Mesodermal cell (in vitro differentiated cells): ENCODE measurements around the gene KIF21A.

Source experiments
- H3K27ac ChIP-seq: 2 replicates; pipeline ENCODE4 v1.7.0; 2013; ENCODE audit warnings: mild to moderate bottlenecking, low read depth, low read length, moderate library complexity; ENCODE audit not compliant: severe bottlenecking
- H3K36me3 ChIP-seq: 2 replicates; pipeline ENCODE4 v1.7.1; 2013; ENCODE audit warnings: mild to moderate bottlenecking, low read length, moderate library complexity; ENCODE audit not compliant: control insufficient read depth, insufficient read depth
- H3K4me1 ChIP-seq: one replicate; pipeline ENCODE4 v1.7.1; 2013; ENCODE audit warnings: mild to moderate bottlenecking, low read length; ENCODE audit not compliant: insufficient read depth, control insufficient read depth, poor library complexity, severe bottlenecking
- H3K4me3 ChIP-seq: 2 replicates; pipeline ENCODE4 v1.7.0; 2013; ENCODE audit warnings: low read length, control low read depth, mild to moderate bottlenecking; ENCODE audit not compliant: insufficient read depth, poor library complexity, severe bottlenecking; ENCODE audit errors: extremely low read depth
- H3K9me3 ChIP-seq: 2 replicates; pipeline ENCODE4 v1.7.1; 2013; ENCODE audit warnings: mild to moderate bottlenecking, low read length, moderate library complexity; ENCODE audit not compliant: control insufficient read depth
- WGBS, 2 experiments: methylation state at CpG; one replicate each; pipeline ENCODE4 v1.1.5; 2013; ENCODE audit warnings: missing lambda C conversion rate in 2 of 2; ENCODE audit not compliant: insufficient coverage in 2 of 2; 5-methylcytosine and 5-hydroxymethylcytosine counted together

KIF21A gene

GRCh38 chr12:39406262-39406661, 36.7 kb downstream of the KIF21A start:
- Histone ChIP-seq H3K9me3 (no peaks in the 10 kb centered on the region), H3K36me3 (no peaks in the 10 kb centered on the region), H3K27ac (no peak overlapping the region), H3K4me1 (no peaks in the 10 kb centered on the region), H3K4me3 (no peak overlapping the region)

GRCh38 chr12:39405580-39405979, 37.3 kb downstream of the KIF21A start:
- no peak overlapping the region for H3K4me3 ChIP-seq
- WGBS, 2 experiments, result 100% methylated on average over 1 of the region's 3 CpGs
- H3K27ac ChIP-seq, result no peak overlapping the region
- no peaks in the 10 kb centered on the region for H3K9me3 ChIP-seq
- H3K36me3 ChIP-seq, result no peaks in the 10 kb centered on the region
- H3K4me1 ChIP-seq, result no peaks in the 10 kb centered on the region

- Histone ChIP-seq H3K4me3 (no peak overlapping the region), H3K4me1 (no peaks in the 10 kb centered on the region), H3K27ac (no peak overlapping the region), H3K9me3 (no peaks in the 10 kb centered on the region), H3K36me3 (no peaks in the 10 kb centered on the region)
- WGBS, 2 experiments, result no CpG with 5 or more reads among the region's 1 CpG
Measured at GRCh38 chr12:39404000-39404399, 38.9 kb downstream of the KIF21A start.

GRCh38 chr12:39403376-39403775, 39.5 kb downstream of the KIF21A start:
- no peaks in the 10 kb centered on the region for H3K9me3 ChIP-seq
- H3K4me1 ChIP-seq, result no peaks in the 10 kb centered on the region
- no peaks in the 10 kb centered on the region for H3K36me3 ChIP-seq
- H3K4me3 ChIP-seq, result no peak overlapping the region
- H3K27ac ChIP-seq, result no peak overlapping the region

- H3K27ac ChIP-seq, result no peak overlapping the region
- H3K4me3 ChIP-seq, result no peak overlapping the region
- no peaks in the 10 kb centered on the region for H3K9me3 ChIP-seq
- H3K36me3 ChIP-seq, result no peaks in the 10 kb centered on the region
- H3K4me1 ChIP-seq, result no peaks in the 10 kb centered on the region
Measured at GRCh38 chr12:39402922-39403321, 40.0 kb downstream of the KIF21A start.

- no peaks in the 10 kb centered on the region for H3K4me1 ChIP-seq
- H3K9me3 ChIP-seq, result no peaks in the 10 kb centered on the region
- H3K4me3 ChIP-seq, result no peak overlapping the region
- H3K36me3 ChIP-seq, result no peaks in the 10 kb centered on the region
- H3K27ac ChIP-seq, result no peak overlapping the region
- WGBS, 2 experiments, result 94% methylated on average over 2 of the region's 2 CpGs; no CpG with 5 or more reads in 1 of the 2 experiments
Measured at GRCh38 chr12:39401459-39401858, 41.5 kb downstream of the KIF21A start.

GRCh38 chr12:39395866-39396265, 47.1 kb downstream of the KIF21A start:
- Histone ChIP-seq H3K4me3 (no peak overlapping the region), H3K36me3 (no peaks in the 10 kb centered on the region), H3K27ac (no peak overlapping the region), H3K4me1 (no peaks in the 10 kb centered on the region), H3K9me3 (no peaks in the 10 kb centered on the region)
- WGBS, 2 experiments, result 75 to 97% methylated on average over 2 to 4 of the region's 6 CpGs

GRCh38 chr12:39393890-39394289, 49.0 kb downstream of the KIF21A start:
- H3K36me3 ChIP-seq, result no peaks in the 10 kb centered on the region
- 16 to 24% methylated on average over 4 of the region's 5 CpGs for WGBS, 2 experiments
- no peak overlapping the region for H3K27ac ChIP-seq
- no peaks in the 10 kb centered on the region for H3K4me1 ChIP-seq
- H3K9me3 ChIP-seq, result no peaks in the 10 kb centered on the region
- H3K4me3 ChIP-seq, result no peak overlapping the region

GRCh38 chr12:39393179-39393578, 49.7 kb downstream of the KIF21A start:
- Histone ChIP-seq H3K4me3 (no peak overlapping the region), H3K36me3 (no peaks in the 10 kb centered on the region), H3K4me1 (no peaks in the 10 kb centered on the region), H3K27ac (no peak overlapping the region), H3K9me3 (no peaks in the 10 kb centered on the region)
- 83 to 100% methylated on average over 1 to 2 of the region's 2 CpGs for WGBS, 2 experiments

- Histone ChIP-seq H3K36me3 (no peaks in the 10 kb centered on the region), H3K4me3 (no peak overlapping the region), H3K27ac (no peak overlapping the region), H3K4me1 (no peaks in the 10 kb centered on the region), H3K9me3 (no peaks in the 10 kb centered on the region)
- 67 to 88% methylated on average over 1 of the region's 1 CpG for WGBS, 2 experiments
Measured at GRCh38 chr12:39392154-39392925, 50.6 kb downstream of the KIF21A start.

- Histone ChIP-seq H3K27ac (no peak overlapping the region), H3K36me3 (no peaks in the 10 kb centered on the region), H3K4me3 (no peak overlapping the region), H3K4me1 (no peaks in the 10 kb centered on the region), H3K9me3 (no peaks in the 10 kb centered on the region)
Measured at GRCh38 chr12:39390752-39391151, 52.2 kb downstream of the KIF21A start.
